WTC11 (cell line): ENCODE data around the gene GIPC1.

Source experiments
- CREB1 ChIP-seq: sonication (generic); formaldehyde crosslinking; IDR thresholded peaks from 2 replicates; pipeline ENCODE4 v1.8.0; 2023; ENCODE audit warnings: mild to moderate bottlenecking, missing genetic modification reagents
- CTCF ChIP-seq: fragments of 200-600 bp; IDR thresholded peaks from 2 replicates; pipeline ENCODE4 v1.8.0; 2022; ENCODE audit warnings: antibody characterized with exemption
- FOXP1 ChIP-seq: sonication (generic); formaldehyde crosslinking; IDR thresholded peaks from 2 replicates; pipeline ENCODE4 v1.8.0; 2022; ENCODE audit warnings: missing genetic modification reagents, mild to moderate bottlenecking, moderate library complexity, borderline replicate concordance
- FOXP4 ChIP-seq: sonication (generic); formaldehyde crosslinking; IDR thresholded peaks from 2 replicates; pipeline ENCODE4 v1.8.0; 2022; ENCODE audit warnings: mild to moderate bottlenecking, missing genetic modification reagents
- JUN ChIP-seq: sonication (generic); formaldehyde crosslinking; IDR thresholded peaks from 2 replicates; pipeline ENCODE4 v1.8.0; 2023; ENCODE audit warnings: mild to moderate bottlenecking, missing genetic modification reagents
- MAX ChIP-seq: sonication (generic); formaldehyde crosslinking; IDR thresholded peaks from 2 replicates; pipeline ENCODE4 v1.8.0; 2022; ENCODE audit warnings: mild to moderate bottlenecking, missing genetic modification reagents
- NFE2L1 ChIP-seq: sonication (generic); formaldehyde crosslinking; IDR thresholded peaks from 2 replicates; pipeline ENCODE4 v1.8.1; 2023; ENCODE audit warnings: missing genetic modification reagents
- NFYB ChIP-seq: sonication (generic); formaldehyde crosslinking; conservative IDR thresholded peaks from 2 replicates; pipeline ENCODE4 v1.8.0; 2022; ENCODE audit warnings: low read depth, missing genetic modification reagents
- PREB ChIP-seq: sonication (generic); formaldehyde crosslinking; IDR thresholded peaks from 2 replicates; pipeline ENCODE4 v1.8.1; 2022; ENCODE audit warnings: mild to moderate bottlenecking, missing genetic modification reagents, moderate library complexity, borderline replicate concordance
- SMAD3 ChIP-seq: sonication (generic); formaldehyde crosslinking; IDR thresholded peaks from 2 replicates; pipeline ENCODE4 v1.8.0; 2022; ENCODE audit warnings: missing genetic modification reagents, mild to moderate bottlenecking, borderline replicate concordance
- USF2 ChIP-seq: sonication (generic); formaldehyde crosslinking; IDR thresholded peaks from 2 replicates; pipeline ENCODE4 v1.8.1; 2023; ENCODE audit warnings: mild to moderate bottlenecking, missing genetic modification reagents, moderate library complexity

GRCh38 chr19:14526423-14526822, 30.5 kb upstream of the GIPC1 start:
- TF ChIP-seq SMAD3 (CRISPR knock-in tag) = no peak
- TF ChIP-seq CREB1 = no peak
- no peak for TF ChIP-seq USF2 (CRISPR knock-in tag)
- no peak for TF ChIP-seq CTCF
- TF ChIP-seq NFE2L1 (CRISPR knock-in tag) = no peak
- no peak for TF ChIP-seq NFYB (CRISPR knock-in tag)
- TF ChIP-seq PREB (CRISPR knock-in tag) = no peak
- no peak for TF ChIP-seq JUN (CRISPR knock-in tag)
- TF ChIP-seq MAX (CRISPR knock-in tag) = no peak
- no peak for TF ChIP-seq FOXP4 (CRISPR knock-in tag)
- no peak for TF ChIP-seq FOXP1 (CRISPR knock-in tag)
